OCI-M2 (cell line): ENCODE data around the gene GGACT.
"Not testable (repeated sequence)": the region's sequence is repeated elsewhere in the genome, so short reads cannot be mapped to it uniquely, and the experiment has no call there.

Source experiments
- DNase-seq: peaks from one replicate; lab custom pipeline; 2025; ENCODE audit not compliant: unreplicated experiment; lab: John Stamatoyannopoulos, UW

GGACT gene

GRCh38 chr13:100588331-100589177 is at the start of gene GGACT:
Gene GGACT (minus strand): TSS chr13:100588789. CDS start chr13:100532591, 56,198 bp downstream.
- DNase-seq, result no peak

- no peak for DNase-seq
Observed at GRCh38 chr13:100637796-100638195, 49.2 kb upstream of the GGACT start.

GRCh38 chr13:100637380-100637779 is 48.8 kb upstream of the GGACT start:
- DNase-seq, result no peak

GRCh38 chr13:100636441-100636840 is 47.9 kb upstream of the GGACT start:
- DNase-seq, result no peak

GRCh38 chr13:100636004-100636403 is 47.4 kb upstream of the GGACT start:
- no peak for DNase-seq

GRCh38 chr13:100634696-100635095 is 46.1 kb upstream of the GGACT start:
- DNase-seq, result no peak

- no peak for DNase-seq
Observed at GRCh38 chr13:100633461-100633860, 44.9 kb upstream of the GGACT start.

- no peak for DNase-seq
Observed at GRCh38 chr13:100630555-100630954, 42.0 kb upstream of the GGACT start.

- DNase-seq, result no peak
Observed at GRCh38 chr13:100627120-100627519, 38.5 kb upstream of the GGACT start.

- no peak for DNase-seq
Observed at GRCh38 chr13:100625447-100625846, 36.9 kb upstream of the GGACT start.

GRCh38 chr13:100620792-100621191 is 32.2 kb upstream of the GGACT start:
- no peak for DNase-seq

GRCh38 chr13:100619940-100620339 is 31.4 kb upstream of the GGACT start:
- no peak for DNase-seq

- DNase-seq, result not testable (repeated sequence)
Observed at GRCh38 chr13:100618897-100619296, 30.3 kb upstream of the GGACT start.

GRCh38 chr13:100613031-100613430 is 24.4 kb upstream of the GGACT start:
- DNase-seq, result no peak

- no peak for DNase-seq
Observed at GRCh38 chr13:100611678-100612492, 23.3 kb upstream of the GGACT start.

- no peak for DNase-seq
Observed at GRCh38 chr13:100610391-100611347, 22.1 kb upstream of the GGACT start.

GRCh38 chr13:100608906-100609305 is 20.3 kb upstream of the GGACT start:
- DNase-seq, result no peak

- no peak for DNase-seq
Observed at GRCh38 chr13:100608489-100608888, 19.9 kb upstream of the GGACT start.

GRCh38 chr13:100604918-100605710 is 16.5 kb upstream of the GGACT start:
- no peak for DNase-seq

- DNase-seq, result no peak
Observed at GRCh38 chr13:100602493-100603111, 14.0 kb upstream of the GGACT start.
